K562 (cell line): ENCODE measurements around the gene WTAP. TPM values are rescaled to one million over a fixed set of nuclear protein-coding genes. Genes with fewer than 3 reads are reported as not detected.

ENCODE experiments used
- CTBP1 ChIP-seq: fragments of 450-650 bp; IDR thresholded peaks from 2 replicates; pipeline ENCODE4 v1.6.1; 2016; ENCODE audit warnings: borderline replicate concordance
- ELF1 ChIP-seq: fragments of 200-800 bp; sonication (Bioruptor generic); IDR thresholded peaks from 2 replicates; pipeline ENCODE4 v1.6.1; 2016; ENCODE audit warnings: missing genetic modification characterization, missing compliant biosample characterization
- FOSL1 ChIP-seq: fragments of 200-800 bp; sonication (Bioruptor generic); conservative IDR thresholded peaks from 2 replicates; pipeline ENCODE4 v1.6.1; 2016; ENCODE audit warnings: missing genetic modification characterization, missing compliant biosample characterization
- FOXJ3 ChIP-seq: sonication (generic); formaldehyde crosslinking; IDR thresholded peaks from 2 replicates; pipeline ENCODE4 v1.4.0; 2020; ENCODE audit warnings: mild to moderate bottlenecking, missing genetic modification reagents
- FOXK2 ChIP-seq, 2 experiments: fragments of 450-650 bp; IDR thresholded peaks in 1 of 2; conservative IDR thresholded peaks in 1 of 2; 2 replicates each; pipeline ENCODE4 v1.6.1; 2016; ENCODE audit warnings: low read depth in 2 of 2, mild to moderate bottlenecking in 1 of 2
- KDM5B ChIP-seq: fragments of 200-600 bp; sonication (generic); IDR thresholded peaks from 2 replicates; pipeline ENCODE4 v1.6.1; 2012; ENCODE audit warnings: low read depth, mild to moderate bottlenecking, moderate library complexity, low read length, control low read depth, inconsistent platforms; ENCODE audit not compliant: insufficient replicate concordance
- KLF16 ChIP-seq: IDR thresholded peaks from 2 replicates; pipeline ENCODE4 v1.6.1; 2016; ENCODE audit warnings: antibody characterized with exemption
- MAFG ChIP-seq: fragments of 450-650 bp; conservative IDR thresholded peaks from 2 replicates; pipeline ENCODE4 v1.6.1; 2016; ENCODE audit warnings: missing genetic modification characterization, missing compliant biosample characterization
- MBD2 ChIP-seq: sonication (generic); IDR thresholded peaks from 2 replicates; pipeline ENCODE4 v1.6.1; 2016; ENCODE audit warnings: low read depth, borderline replicate concordance
- NBN ChIP-seq: fragments of 450-650 bp; IDR thresholded peaks from 2 replicates; pipeline ENCODE4 v1.6.1; 2016; ENCODE audit warnings: low read depth, mild to moderate bottlenecking
- POLR2G ChIP-seq: fragments of 200-400 bp; formaldehyde crosslinking; IDR thresholded peaks from 2 replicates; pipeline ENCODE4 v1.6.1; 2017; ENCODE audit warnings: low read depth, mild to moderate bottlenecking, antibody characterized with exemption, low read length, moderate library complexity
- POLR2H ChIP-seq: IDR thresholded peaks from 2 replicates; pipeline ENCODE4 v1.6.1; 2016; ENCODE audit warnings: missing genetic modification characterization, low read depth, mild to moderate bottlenecking, control low read depth, missing compliant biosample characterization, moderate library complexity
- RUNX1 ChIP-seq: sonication (generic); IDR thresholded peaks from 2 replicates; pipeline ENCODE4 v1.6.1; 2016; ENCODE audit warnings: antibody characterized with exemption, low read depth
- TCF7L2 ChIP-seq: fragments of 150-350 bp; IDR thresholded peaks from 2 replicates; pipeline ENCODE4 v1.6.1; 2016; ENCODE audit warnings: low read depth, mild to moderate bottlenecking, low read length, moderate library complexity
- WHSC1 ChIP-seq: IDR thresholded peaks from one replicate; pipeline ENCODE4 v1.6.1; 2012; ENCODE audit warnings: low read length, control low read depth, inconsistent platforms
- ZNF212 ChIP-seq: fragments of 450-650 bp; formaldehyde crosslinking; IDR thresholded peaks from 2 replicates; pipeline ENCODE4 v1.4.0; 2020; ENCODE audit warnings: mild to moderate bottlenecking
- ZNF232 ChIP-seq: sonication (generic); formaldehyde crosslinking; IDR thresholded peaks from 2 replicates; pipeline ENCODE4 v1.8.0; 2022; ENCODE audit warnings: mild to moderate bottlenecking, missing genetic modification reagents
- ZNF707 ChIP-seq: fragments of 250-450 bp; sonication (Bioruptor Pico); conservative IDR thresholded peaks from 2 replicates; pipeline ENCODE4 v1.8.0; 2022; ENCODE audit warnings: inconsistent platforms, mild to moderate bottlenecking, moderate library complexity
- polyA plus RNA-seq, 8 experiments: library from polyadenylated mRNA; depleted of rRNA in 4 of 8; stranded (reverse) in 5 of 8; unstranded in 3 of 8; fragments of >200 nt; fragmentation: Nextera tagmentation in 2 of 8; fragmentation: Illumina TruSeq in 1 of 8; extraction: Ambion mirVana in 2 of 8; extraction: Trizol in 1 of 8; gene quantifications; 2 replicates each; pipeline versions ENCODE4 v1.2.1 to v1.2.3, GENCODE V29; 2011 to 2014; ENCODE audit warnings: inconsistent platforms in 1 of 8, missing spikeins in 1 of 8
- total RNA-seq, 7 experiments: library from RNA; depleted of rRNA in 6 of 7; stranded (reverse); fragments of >200 nt in 6 of 7; fragmentation: Illumina TruSeq in 2 of 7; extraction: Trizol in 2 of 7; gene quantifications; 2 replicates each; pipeline versions ENCODE4 v1.2.1 to v1.2.3, GENCODE V29; 2011 to 2021; ENCODE audit warnings: low replicate concordance in 1 of 7
- TF ChIP-seq, protein P1 (sequence below), 2 experiments: IDR thresholded peaks in 1 of 2; conservative IDR thresholded peaks in 1 of 2; 2 replicates each; pipeline ENCODE4 v1.6.1; 2016; ENCODE audit warnings: low read depth in 2 of 2, mild to moderate bottlenecking in 1 of 2, missing compliant biosample characterization in 1 of 2, missing genetic modification characterization in 1 of 2, moderate library complexity in 1 of 2
- TF ChIP-seq, protein P2 (sequence below): fragments of 450-650 bp; formaldehyde crosslinking; IDR thresholded peaks from 2 replicates; pipeline ENCODE4 v1.4.0; 2020; ENCODE audit warnings: mild to moderate bottlenecking, moderate library complexity
- TF ChIP-seq, protein P3 (sequence below), 2 experiments: fragments of 450-650 bp; conservative IDR thresholded peaks; 2 replicates each; pipeline ENCODE4 v1.6.1; 2017; ENCODE audit warnings: mild to moderate bottlenecking in 2 of 2, moderate library complexity in 2 of 2

Gene WTAP
- total and polyA plus RNA-seq, 9 of the 15 experiments (the other 6 are each of a cell fraction or from before 2014, with no cell fraction given), result 52.4 to 156 (median 110) TPM

DNA sequence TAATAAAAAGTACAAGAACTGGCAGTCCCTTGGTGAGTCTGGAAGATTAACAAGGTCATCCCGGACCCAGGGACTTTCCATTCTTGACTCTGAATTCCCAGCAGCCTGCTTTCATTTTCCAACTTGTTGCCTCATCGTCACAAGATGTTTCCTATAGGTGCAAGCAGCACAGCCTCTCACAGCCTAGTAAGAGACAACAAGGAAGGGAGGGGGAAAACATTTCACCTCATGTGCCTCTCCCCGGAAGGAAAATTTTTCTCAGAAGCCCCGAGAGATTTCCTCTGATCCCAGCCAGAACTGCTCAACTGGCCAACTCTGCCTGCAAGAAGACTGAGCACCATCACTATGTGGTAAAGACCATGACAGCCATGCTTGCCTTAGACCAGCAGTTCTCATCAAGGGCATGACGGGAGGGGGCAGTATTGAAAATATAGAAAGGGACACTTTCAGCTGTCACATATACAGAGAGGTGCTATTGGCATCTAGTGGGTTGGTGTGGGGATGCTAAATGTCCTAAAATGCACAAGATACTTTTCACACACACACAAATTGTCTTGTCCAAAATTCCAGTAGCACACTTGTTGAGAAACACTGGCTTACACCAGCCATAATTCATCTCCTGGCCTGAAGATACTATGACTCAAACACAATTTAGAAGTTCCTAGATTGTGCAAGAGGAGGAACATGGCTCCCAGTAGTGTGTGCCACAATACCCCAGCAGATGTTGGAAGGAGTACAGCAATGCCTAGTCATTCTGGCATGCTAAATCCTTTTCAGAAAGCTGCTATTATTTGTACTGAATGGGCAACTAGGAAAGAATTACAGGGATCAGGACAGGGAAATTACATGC lies 10.8 kb upstream of the WTAP start (continued):
- TF ChIP-seq ZNF232, result no peak
- no peak for TF ChIP-seq WHSC1
- TF ChIP-seq, protein P1, sequence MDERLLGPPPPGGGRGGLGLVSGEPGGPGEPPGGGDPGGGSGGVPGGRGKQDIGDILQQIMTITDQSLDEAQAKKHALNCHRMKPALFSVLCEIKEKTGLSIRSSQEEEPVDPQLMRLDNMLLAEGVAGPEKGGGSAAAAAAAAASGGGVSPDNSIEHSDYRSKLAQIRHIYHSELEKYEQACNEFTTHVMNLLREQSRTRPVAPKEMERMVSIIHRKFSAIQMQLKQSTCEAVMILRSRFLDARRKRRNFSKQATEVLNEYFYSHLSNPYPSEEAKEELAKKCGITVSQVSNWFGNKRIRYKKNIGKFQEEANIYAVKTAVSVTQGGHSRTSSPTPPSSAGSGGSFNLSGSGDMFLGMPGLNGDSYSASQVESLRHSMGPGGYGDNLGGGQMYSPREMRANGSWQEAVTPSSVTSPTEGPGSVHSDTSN (CRISPR knock-in tag; IDR thresholded peaks at IDR 0.05; ENCODE audit: low read depth), result no peak
- TF ChIP-seq, protein P1 (tag; conservative IDR thresholded peaks at IDR 0.05; ENCODE audit: low read depth), result peak; percentile 90
- TF ChIP-seq CTBP1, result no peak
- no peak for TF ChIP-seq MBD2
- no peak for TF ChIP-seq NBN
- no peak for TF ChIP-seq TCF7L2
- no peak for TF ChIP-seq ZNF212
- no peak for TF ChIP-seq POLR2H
- TF ChIP-seq MAFG (tag), result 0 out of 2 replicates have a peak, but pooled peaks have one; percentile 10
- TF ChIP-seq FOSL1 (tag), result peak; percentile 70
- TF ChIP-seq FOXK2 (conservative IDR thresholded peaks at IDR 0.05 in 1 of 2, IDR thresholded peaks at IDR 0.05 in 1 of 2; ENCODE audit: low read depth in 2 of 2), result peak; percentile 35 to 36; a peak in 1 of 4 replicates
- TF ChIP-seq, protein P2, sequence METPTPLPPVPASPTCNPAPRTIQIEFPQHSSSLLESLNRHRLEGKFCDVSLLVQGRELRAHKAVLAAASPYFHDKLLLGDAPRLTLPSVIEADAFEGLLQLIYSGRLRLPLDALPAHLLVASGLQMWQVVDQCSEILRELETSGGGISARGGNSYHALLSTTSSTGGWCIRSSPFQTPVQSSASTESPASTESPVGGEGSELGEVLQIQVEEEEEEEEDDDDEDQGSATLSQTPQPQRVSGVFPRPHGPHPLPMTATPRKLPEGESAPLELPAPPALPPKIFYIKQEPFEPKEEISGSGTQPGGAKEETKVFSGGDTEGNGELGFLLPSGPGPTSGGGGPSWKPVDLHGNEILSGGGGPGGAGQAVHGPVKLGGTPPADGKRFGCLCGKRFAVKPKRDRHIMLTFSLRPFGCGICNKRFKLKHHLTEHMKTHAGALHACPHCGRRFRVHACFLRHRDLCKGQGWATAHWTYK, result no peak
- TF ChIP-seq KLF16, result no peak
- no peak for TF ChIP-seq ZNF707 (CRISPR knock-in tag)
- TF ChIP-seq POLR2G, result no peak
- TF ChIP-seq RUNX1, result no peak
- TF ChIP-seq KDM5B, result no peak
- TF ChIP-seq, protein P3, sequence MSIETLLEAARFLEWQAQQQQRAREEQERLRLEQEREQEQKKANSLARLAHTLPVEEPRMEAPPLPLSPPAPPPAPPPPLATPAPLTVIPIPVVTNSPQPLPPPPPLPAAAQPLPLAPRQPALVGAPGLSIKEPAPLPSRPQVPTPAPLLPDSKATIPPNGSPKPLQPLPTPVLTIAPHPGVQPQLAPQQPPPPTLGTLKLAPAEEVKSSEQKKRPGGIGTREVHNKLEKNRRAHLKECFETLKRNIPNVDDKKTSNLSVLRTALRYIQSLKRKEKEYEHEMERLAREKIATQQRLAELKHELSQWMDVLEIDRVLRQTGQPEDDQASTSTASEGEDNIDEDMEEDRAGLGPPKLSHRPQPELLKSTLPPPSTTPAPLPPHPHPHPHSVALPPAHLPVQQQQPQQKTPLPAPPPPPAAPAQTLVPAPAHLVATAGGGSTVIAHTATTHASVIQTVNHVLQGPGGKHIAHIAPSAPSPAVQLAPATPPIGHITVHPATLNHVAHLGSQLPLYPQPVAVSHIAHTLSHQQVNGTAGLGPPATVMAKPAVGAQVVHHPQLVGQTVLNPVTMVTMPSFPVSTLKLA (conservative IDR thresholded peaks at IDR 0.05), result no peak
- TF ChIP-seq ELF1 (tag), result peak; percentile 38; the same call in 1 of the 2 replicates
- no peak for TF ChIP-seq FOXJ3
